HG03565 (cell line): Measurements from ENCODE around the gene C11orf86.
"Not testable (repeated sequence)": the region's sequence is repeated elsewhere in the genome, so short reads cannot be mapped to it uniquely, and the experiment has no call there.

Experiments
- ATAC-seq: cut with Tn5 transposase; IDR thresholded peaks from one replicate; pipeline ENCODE4 v1.9.1; 2021; ENCODE audit warnings: mild to moderate bottlenecking, moderate library complexity; ENCODE audit not compliant: unreplicated experiment

Gene C11orf86

GRCh38 chr11:66987924-66988637 is 13.0 kb downstream of the C11orf86 start:
- no peak for ATAC-seq

GRCh38 chr11:66988741-66989140 is 13.6 kb downstream of the C11orf86 start:
- ATAC-seq: not testable (repeated sequence)

- ATAC-seq: not testable (repeated sequence)
Measured at GRCh38 chr11:66989360-66989759, 14.3 kb downstream of the C11orf86 start.

DNA sequence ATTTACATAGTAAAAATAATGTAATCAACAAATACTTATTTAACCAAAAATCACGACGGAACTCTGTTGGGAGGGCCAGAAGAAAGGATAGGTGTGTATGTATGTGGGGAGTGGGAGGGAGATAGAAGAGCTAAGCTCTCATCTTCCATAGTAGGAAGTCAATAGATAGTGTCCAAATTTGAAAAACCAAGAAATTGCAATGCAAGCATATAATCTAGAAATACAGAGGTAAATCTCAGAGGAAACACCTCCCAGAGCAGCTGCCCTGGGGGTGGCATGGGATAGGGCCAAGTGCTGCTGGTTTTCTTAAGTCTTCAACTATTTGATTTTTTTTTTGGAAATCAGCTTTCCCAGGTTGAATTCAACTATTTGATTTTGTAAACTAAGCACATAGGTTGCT is 16.9 kb downstream of the C11orf86 start:
- no peak for ATAC-seq

- ATAC-seq: no peak
Measured at GRCh38 chr11:66996609-66997273, 21.6 kb downstream of the C11orf86 start.

DNA sequence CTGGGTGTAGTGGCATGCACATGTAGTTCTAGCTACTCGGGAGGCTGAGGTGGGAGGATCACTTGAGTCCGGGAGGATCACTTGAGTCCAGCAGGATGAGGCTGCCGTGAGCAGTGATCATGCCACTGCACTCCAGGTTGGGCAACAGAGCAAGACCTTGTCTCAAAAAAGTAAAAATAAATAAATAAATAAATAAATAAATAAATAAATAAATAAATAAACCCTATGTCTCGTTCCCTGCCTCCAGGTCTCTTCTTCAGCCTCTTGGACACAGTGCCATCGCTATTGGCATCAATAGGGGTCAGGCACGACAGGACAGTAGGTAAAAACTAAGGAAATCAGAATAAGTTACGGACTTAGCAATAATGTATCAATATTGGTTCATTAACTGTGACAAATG is 24.5 kb downstream of the C11orf86 start:
- ATAC-seq: no peak

GRCh38 chr11:67001332-67001731 is 26.2 kb downstream of the C11orf86 start:
- ATAC-seq: no peak

GRCh38 chr11:67002297-67002913 is 27.3 kb downstream of the C11orf86 start:
- no peak for ATAC-seq

GRCh38 chr11:67002921-67003411 is 27.9 kb downstream of the C11orf86 start:
- no peak for ATAC-seq

- not testable (repeated sequence) for ATAC-seq
Measured at GRCh38 chr11:67005200-67005599, 30.1 kb downstream of the C11orf86 start.

DNA sequence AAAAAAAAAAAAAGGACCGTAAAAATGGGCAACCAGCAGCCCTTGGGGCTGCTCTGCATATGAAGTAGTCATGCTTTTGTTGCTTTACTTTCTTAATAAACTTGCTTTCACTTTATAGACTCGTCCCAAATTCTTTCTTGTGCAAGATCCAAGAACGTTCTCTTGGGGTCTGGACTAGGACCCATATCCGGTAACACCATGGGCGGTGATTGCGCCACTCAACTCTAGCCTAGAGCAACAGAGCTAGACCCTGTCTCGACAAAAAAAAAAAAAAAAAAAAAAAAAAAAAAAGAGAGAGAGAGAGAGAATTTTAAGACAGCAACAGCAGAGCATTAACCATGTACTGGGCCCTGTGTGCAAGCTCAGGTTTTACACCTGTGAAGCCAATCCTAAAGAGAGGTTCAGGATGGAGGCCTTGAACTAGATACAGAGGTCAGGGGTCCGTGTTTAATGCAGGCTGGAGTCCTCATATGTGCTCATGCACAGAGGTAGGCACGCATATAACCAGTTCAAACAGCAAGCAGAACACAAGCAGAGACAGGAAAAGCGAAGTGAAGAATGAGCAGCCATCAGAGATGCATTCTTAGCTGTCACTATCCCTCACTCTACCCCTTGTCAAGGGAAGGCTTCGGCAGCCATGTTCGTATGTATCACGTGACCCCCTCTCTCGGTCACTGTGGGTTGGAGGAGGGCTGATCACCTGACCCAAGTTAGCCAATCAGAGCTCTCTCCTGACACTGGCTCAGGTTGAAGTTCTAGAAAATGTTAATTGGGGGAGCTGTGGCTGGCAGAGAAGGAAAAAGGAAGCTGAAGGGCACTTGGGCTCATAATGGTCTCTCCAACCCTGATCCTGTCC is 31.2 kb downstream of the C11orf86 start:
- no peak for ATAC-seq

DNA sequence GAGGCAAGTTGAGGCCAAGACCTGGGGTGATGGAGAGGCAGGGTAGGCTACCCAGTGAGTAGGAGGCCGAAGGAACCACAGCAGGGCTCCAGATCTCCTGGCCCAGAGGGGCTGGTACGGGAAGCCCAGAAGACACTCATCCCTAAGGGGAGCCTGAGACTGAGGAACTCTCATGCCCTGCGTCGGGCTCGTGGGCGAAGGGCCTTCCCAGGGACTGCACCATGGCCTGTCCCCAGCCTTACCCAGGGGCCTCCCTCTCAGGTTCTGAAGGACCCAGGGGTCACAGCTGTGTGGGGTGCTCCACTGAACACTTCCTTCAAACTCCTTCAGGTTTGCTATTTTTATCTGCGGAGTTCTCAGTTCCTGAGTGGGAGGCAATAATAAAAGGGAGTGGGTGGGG is 32.0 kb downstream of the C11orf86 start:
- no peak for ATAC-seq

GRCh38 chr11:67010296-67010905 is 35.3 kb downstream of the C11orf86 start:
- ATAC-seq: no peak

DNA sequence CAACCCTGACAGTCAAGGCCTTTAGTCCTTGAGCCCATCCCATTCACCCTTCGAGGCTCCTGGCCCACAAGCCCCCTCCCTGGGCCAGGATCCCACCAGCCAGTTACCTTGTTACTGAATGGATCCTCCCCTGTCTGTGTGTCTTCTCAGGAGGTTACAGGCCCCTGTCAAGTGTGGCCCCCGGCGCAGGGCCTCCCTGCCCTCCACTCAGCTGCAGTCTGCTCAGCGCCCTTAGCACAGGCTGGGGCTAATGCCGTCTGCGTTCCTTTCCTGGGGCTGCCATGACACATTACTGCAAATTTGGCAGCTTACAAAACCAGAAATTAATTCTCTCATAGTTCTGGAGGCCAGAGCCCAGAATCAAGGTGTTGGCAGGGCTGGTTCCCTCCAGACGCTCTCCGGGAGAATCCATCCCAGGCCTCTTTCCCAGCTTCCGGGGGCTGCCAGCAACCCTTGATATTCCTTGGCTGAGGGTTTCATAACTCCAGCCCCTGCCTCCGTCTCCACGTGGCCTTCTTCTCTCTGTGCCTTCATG is 38.5 kb downstream of the C11orf86 start:
- ATAC-seq: no peak

DNA sequence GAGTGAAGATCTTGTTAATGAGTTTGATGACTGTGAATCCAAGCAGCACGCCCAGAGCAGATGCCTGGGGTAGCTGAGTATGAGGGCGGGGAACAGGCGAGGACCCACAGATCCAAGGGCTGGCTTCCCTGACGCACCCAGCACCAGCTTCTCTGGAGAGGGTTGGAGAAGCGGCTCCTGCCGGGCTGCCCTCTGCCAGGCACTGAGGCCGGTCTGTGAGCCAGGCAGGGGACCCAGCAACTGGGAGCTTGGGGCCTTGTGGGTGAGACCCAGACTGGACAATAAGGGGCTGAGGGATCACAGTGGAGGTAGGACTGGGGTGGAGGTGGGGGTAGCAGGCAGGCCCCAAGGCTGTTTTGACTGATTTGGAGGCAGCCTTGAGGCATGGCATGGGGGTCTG is 39.2 kb downstream of the C11orf86 start:
- ATAC-seq: no peak

DNA sequence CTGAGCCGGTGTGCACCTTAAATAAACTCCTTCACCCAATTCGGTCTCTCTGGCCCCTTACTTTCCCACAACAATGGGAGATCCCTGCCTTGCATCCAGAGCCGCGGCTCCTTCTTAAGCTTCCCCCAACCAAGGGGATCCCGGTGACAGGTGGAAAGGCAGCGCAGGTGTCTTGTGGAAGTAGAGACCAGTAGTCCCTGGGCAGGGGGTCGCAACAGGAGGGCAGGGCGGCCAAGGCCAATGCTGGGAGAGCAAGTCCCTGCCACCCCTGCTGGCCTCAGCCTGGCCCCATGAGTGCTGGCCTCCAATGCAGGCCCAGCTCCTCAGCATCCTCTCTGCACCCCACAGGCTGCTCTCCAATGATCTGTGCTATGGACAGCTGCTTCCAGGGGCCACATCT is 39.9 kb downstream of the C11orf86 start:
- no peak for ATAC-seq

GRCh38 chr11:67016550-67016949 is 41.4 kb downstream of the C11orf86 start:
- ATAC-seq: no peak

GRCh38 chr11:67020949-67021348 is 45.8 kb downstream of the C11orf86 start:
- ATAC-seq: no peak

DNA sequence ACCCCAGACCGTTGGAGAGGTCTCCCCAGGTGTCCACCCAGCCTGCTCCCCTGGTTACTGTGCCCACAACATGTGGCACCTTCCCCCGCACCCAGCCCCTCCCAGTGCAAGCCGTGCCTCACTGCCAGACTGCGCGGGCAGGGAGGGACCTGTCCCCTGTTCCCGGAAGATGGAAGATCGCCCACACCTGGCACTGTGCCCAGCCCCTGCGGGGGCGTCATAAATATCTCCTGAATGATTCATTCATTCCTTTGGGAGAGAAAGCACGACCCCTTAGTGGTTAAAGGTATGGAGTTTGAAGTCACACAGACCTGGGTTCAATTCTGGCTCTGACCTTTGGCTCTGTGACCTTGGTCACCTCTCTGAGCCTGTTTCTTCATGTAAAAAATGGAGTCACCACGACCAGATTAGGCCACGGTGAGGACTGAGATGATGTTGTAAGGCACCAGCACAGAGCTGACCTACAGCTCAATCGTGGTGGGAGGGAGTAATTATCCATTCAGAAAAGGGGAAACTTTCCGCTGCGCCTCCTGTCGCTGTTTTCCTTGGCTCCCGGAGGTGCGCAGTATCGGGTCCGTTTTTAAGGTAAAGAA is 47.3 kb downstream of the C11orf86 start:
- no peak for ATAC-seq
